ENCODE data around the gene MAPKAPK5.
"Not testable (repeated sequence)": the region's sequence is repeated elsewhere in the genome, so short reads cannot be mapped to it uniquely, and the experiment has no call there.

The MAPKAPK5 gene

GRCh38 chr12:111881716-111882115 lies 39.7 kb downstream of the MAPKAPK5 start:
- DNase-seq (ENCODE audit: low read depth in 2 of 2, low spot score in 1 of 2) = no peak

- DNase-seq (ENCODE audit: low read depth in 2 of 2, low spot score in 1 of 2) = no peak
These were observed 44.9 kb downstream of the MAPKAPK5 start for GRCh38 chr12:111886662-111887545.

- DNase-seq (ENCODE audit: low read depth in 2 of 2, low spot score in 1 of 2) = no peak
These were observed 46.1 kb downstream of the MAPKAPK5 start for GRCh38 chr12:111887926-111888745.

- no peak for DNase-seq (ENCODE audit: low read depth in 2 of 2, low spot score in 1 of 2)
These were observed 51.3 kb downstream of the MAPKAPK5 start for GRCh38 chr12:111893287-111893686.

- DNase-seq (ENCODE audit: low read depth in 2 of 2, low spot score in 1 of 2) = no peak
These were observed 52.5 kb downstream of the MAPKAPK5 start for GRCh38 chr12:111894556-111894955.

GRCh38 chr12:111901182-111901581 lies 59.2 kb downstream of the MAPKAPK5 start:
- DNase-seq (ENCODE audit: low read depth in 2 of 2, low spot score in 1 of 2) = no peak

- no peak for DNase-seq (ENCODE audit: low read depth in 2 of 2, low spot score in 1 of 2)
These were observed 62.5 kb downstream of the MAPKAPK5 start for GRCh38 chr12:111904446-111904975.

GRCh38 chr12:111905502-111905901 lies 63.5 kb downstream of the MAPKAPK5 start:
- no peak for DNase-seq (ENCODE audit: low read depth in 2 of 2, low spot score in 1 of 2)

GRCh38 chr12:111907740-111908139 lies 65.7 kb downstream of the MAPKAPK5 start:
- DNase-seq (ENCODE audit: low read depth in 2 of 2, low spot score in 1 of 2) = no peak

- no peak for DNase-seq (ENCODE audit: low read depth in 2 of 2, low spot score in 1 of 2)
These were observed 83.1 kb downstream of the MAPKAPK5 start for GRCh38 chr12:111925171-111925570.

GRCh38 chr12:111926631-111927030 lies 84.6 kb downstream of the MAPKAPK5 start:
- DNase-seq (ENCODE audit: low read depth in 2 of 2, low spot score in 1 of 2) = no peak

GRCh38 chr12:111927346-111927745 lies 85.3 kb downstream of the MAPKAPK5 start:
- no peak for DNase-seq (ENCODE audit: low read depth in 2 of 2, low spot score in 1 of 2)

- DNase-seq (ENCODE audit: low read depth in 2 of 2, low spot score in 1 of 2) = no peak
These were observed 90.2 kb downstream of the MAPKAPK5 start for GRCh38 chr12:111932241-111932640.

GRCh38 chr12:111936869-111937268 lies 94.8 kb downstream of the MAPKAPK5 start:
- DNase-seq (ENCODE audit: low read depth in 2 of 2, low spot score in 1 of 2) = no peak

GRCh38 chr12:111937429-111937828 lies 95.4 kb downstream of the MAPKAPK5 start:
- no peak for DNase-seq (ENCODE audit: low read depth in 2 of 2, low spot score in 1 of 2)

GRCh38 chr12:111942557-111942956 lies 100.5 kb downstream of the MAPKAPK5 start:
- no peak for DNase-seq (ENCODE audit: low read depth in 2 of 2, low spot score in 1 of 2)

- DNase-seq (ENCODE audit: low read depth in 2 of 2, low spot score in 1 of 2) = no peak
These were observed 101.9 kb downstream of the MAPKAPK5 start for GRCh38 chr12:111943929-111944328.

GRCh38 chr12:111950961-111951676 lies 109.1 kb downstream of the MAPKAPK5 start:
- not testable (repeated sequence) for DNase-seq (ENCODE audit: low read depth in 2 of 2, low spot score in 1 of 2)
